ENCODE results near the gene RAB1B.

GRCh38 chr11:66219846-66220565 is 48.4 kb upstream of the RAB1B start:
- TF ChIP-seq, protein P1, sequence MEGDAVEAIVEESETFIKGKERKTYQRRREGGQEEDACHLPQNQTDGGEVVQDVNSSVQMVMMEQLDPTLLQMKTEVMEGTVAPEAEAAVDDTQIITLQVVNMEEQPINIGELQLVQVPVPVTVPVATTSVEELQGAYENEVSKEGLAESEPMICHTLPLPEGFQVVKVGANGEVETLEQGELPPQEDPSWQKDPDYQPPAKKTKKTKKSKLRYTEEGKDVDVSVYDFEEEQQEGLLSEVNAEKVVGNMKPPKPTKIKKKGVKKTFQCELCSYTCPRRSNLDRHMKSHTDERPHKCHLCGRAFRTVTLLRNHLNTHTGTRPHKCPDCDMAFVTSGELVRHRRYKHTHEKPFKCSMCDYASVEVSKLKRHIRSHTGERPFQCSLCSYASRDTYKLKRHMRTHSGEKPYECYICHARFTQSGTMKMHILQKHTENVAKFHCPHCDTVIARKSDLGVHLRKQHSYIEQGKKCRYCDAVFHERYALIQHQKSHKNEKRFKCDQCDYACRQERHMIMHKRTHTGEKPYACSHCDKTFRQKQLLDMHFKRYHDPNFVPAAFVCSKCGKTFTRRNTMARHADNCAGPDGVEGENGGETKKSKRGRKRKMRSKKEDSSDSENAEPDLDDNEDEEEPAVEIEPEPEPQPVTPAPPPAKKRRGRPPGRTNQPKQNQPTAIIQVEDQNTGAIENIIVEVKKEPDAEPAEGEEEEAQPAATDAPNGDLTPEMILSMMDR (conservative IDR thresholded peaks at IDR 0.05; ENCODE audit: low read depth, low read length): no peak
- TF ChIP-seq EZH2 (IDR thresholded peaks at IDR 0.05; ENCODE audit: low read length, unreplicated experiment) (no peak), EZH2phosphoT487 (IDR thresholded peaks at IDR 0.05; ENCODE audit: borderline replicate concordance, low read length) (no peak)

Data from PC-3 (cell line).